Stomach (tissue), 9 donors: Measurements from ENCODE around the gene OR4D5. TPM values are rescaled to one million over a fixed set of nuclear protein-coding genes. Genes with fewer than 3 reads are reported as not detected.

Experiments used
- DNase-seq, 2 donors: peaks; one replicate each; pipeline versions ENCODE4 v3.0.0 to v3.0.0-alpha.2; 2013 to 2019
- H3K27ac ChIP-seq, 5 donors: fragments of 200-600 bp in 4 of 5; sonication (generic) in 4 of 5; one replicate each; pipeline ENCODE4 v1.5.1; 2013 to 2019; ENCODE audit warnings: mild to moderate bottlenecking in 1 of 5, moderate library complexity in 1 of 5
- H3K27me3 ChIP-seq, 3 donors: fragments of 200-600 bp; sonication (generic); one replicate each; pipeline ENCODE4 v1.5.1; 2017 to 2019; ENCODE audit warnings: mixed run types in 1 of 3
- H3K36me3 ChIP-seq, 4 donors: fragments of 200-600 bp; sonication (generic); 1 replicate in 3 of 4; 2 replicates in 1 of 4; pipeline ENCODE4 v1.5.1; 2016 to 2019
- H3K4me1 ChIP-seq, 4 donors: fragments of 200-600 bp; sonication (generic); one replicate each; pipeline ENCODE4 v1.5.1; 2016 to 2019
- H3K4me3 ChIP-seq, 4 donors: fragments of 200-600 bp; sonication (generic) in 3 of 4; one replicate each; pipeline ENCODE4 v1.5.1; 2016 to 2019; ENCODE audit warnings: mild to moderate bottlenecking in 1 of 4
- H3K9me3 ChIP-seq, 4 donors: fragments of 200-600 bp; sonication (generic); one replicate each; pipeline ENCODE4 v1.5.1; 2016 to 2019
- EP300 ChIP-seq: sonication (generic); formaldehyde crosslinking; IDR thresholded peaks from one replicate; pipeline ENCODE4 v1.6.1; 2017; ENCODE audit warnings: antibody characterized with exemption
- POLR2A ChIP-seq, 4 donors: fragments of 450-650 bp; IDR thresholded peaks; one replicate each; pipeline ENCODE4 v1.6.1; 2016; ENCODE audit warnings: antibody characterized with exemption in 4 of 4, control low read depth in 2 of 4, mild to moderate bottlenecking in 1 of 4, moderate library complexity in 1 of 4
- POLR2AphosphoS5 ChIP-seq, 3 donors: sonication (generic); formaldehyde crosslinking; IDR thresholded peaks; one replicate each; pipeline ENCODE4 v1.6.1; 2016; ENCODE audit warnings: antibody characterized with exemption in 3 of 3
- WGBS, 5 donors: extraction: QIAGEN DNeasy Blood & Tissue Kit in 3 of 5; methylation state at CpG; one replicate each; pipeline versions ENCODE4 v1.1.5 to v1.1.7; 2013 to 2018; 5-methylcytosine and 5-hydroxymethylcytosine counted together
- intact Hi-C: fragments of 100-400 bp; cut with DNase I; formaldehyde crosslinking; loops from one replicate; pipeline ENCODE4 v1.15.1; 2023; ENCODE audit warnings: low total_unique reads
- polyA plus RNA-seq, 3 donors: library from polyadenylated mRNA; stranded (reverse); fragments of 200-250 nt; gene quantifications; one replicate each; pipeline ENCODE4 v1.2.3, GENCODE V29; 2013
- total RNA-seq, 5 donors: library from RNA; depleted of rRNA; stranded (reverse); fragments of >200 nt; gene quantifications; one replicate each; pipeline versions ENCODE4 v1.1.0 to v1.2.3, GENCODE V29; 2014 to 2016
- TF ChIP-seq, protein P1 (sequence below), 7 experiments: fragments of 450-650 bp in 4 of 7; fragments of 200-600 bp in 3 of 7; sonication (generic) in 3 of 7; IDR thresholded peaks; one replicate each; pipeline ENCODE4 v1.5.1; 2016 to 2019; ENCODE audit warnings: antibody characterized with exemption in 7 of 7, control low read depth in 2 of 7, mild to moderate bottlenecking in 1 of 7
- donor health status: healthy with polysubstance abuse.
- donor health status: Bipolar disorder and iron deficiency.
- donor health status: healthy.

OR4D5 gene
- total and polyA plus RNA-seq, 8 donors = 4.4 TPM; not detected in 7

DNA sequence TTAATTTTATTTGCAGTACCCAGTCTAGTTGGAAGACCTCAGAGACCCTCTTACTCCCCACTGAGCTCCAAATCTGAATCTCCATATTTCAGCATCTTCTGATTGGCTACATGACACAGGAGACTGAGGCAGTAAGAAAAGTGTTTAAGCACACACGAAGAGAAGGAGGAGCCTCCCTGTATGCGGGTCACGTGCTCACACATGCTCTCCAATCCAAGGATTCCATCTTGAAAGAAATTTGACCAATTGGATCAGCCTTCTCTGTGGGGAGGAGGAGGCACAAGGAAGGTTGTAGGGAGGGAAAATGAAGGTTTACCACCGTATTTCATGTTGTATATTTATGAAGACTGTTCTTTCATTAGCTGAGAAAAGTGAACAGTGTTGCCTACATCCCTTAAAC, 3.0 kb downstream of the OR4D5 start:
- Histone ChIP-seq H3K27ac (no peak overlapping the region), H3K9me3 (no peaks in the 10 kb centered on the region), H3K4me1 (no peaks in the 10 kb centered on the region), H3K27me3 (no peaks in the 10 kb centered on the region), H3K36me3 (no peaks in the 10 kb centered on the region), H3K4me3 (no peak overlapping the region)
- intact Hi-C loops = no loop called here
- WGBS, 5 donors = 70 to 89% (median 83%) methylated on average over 4 of the region's 4 CpGs
- no peak for TF ChIP-seq EP300
- TF ChIP-seq POLR2AphosphoS5 (IDR thresholded peaks at IDR 0.05) = no peak
- TF ChIP-seq POLR2A (IDR thresholded peaks at IDR 0.05) = no peak
- TF ChIP-seq, protein P1, sequence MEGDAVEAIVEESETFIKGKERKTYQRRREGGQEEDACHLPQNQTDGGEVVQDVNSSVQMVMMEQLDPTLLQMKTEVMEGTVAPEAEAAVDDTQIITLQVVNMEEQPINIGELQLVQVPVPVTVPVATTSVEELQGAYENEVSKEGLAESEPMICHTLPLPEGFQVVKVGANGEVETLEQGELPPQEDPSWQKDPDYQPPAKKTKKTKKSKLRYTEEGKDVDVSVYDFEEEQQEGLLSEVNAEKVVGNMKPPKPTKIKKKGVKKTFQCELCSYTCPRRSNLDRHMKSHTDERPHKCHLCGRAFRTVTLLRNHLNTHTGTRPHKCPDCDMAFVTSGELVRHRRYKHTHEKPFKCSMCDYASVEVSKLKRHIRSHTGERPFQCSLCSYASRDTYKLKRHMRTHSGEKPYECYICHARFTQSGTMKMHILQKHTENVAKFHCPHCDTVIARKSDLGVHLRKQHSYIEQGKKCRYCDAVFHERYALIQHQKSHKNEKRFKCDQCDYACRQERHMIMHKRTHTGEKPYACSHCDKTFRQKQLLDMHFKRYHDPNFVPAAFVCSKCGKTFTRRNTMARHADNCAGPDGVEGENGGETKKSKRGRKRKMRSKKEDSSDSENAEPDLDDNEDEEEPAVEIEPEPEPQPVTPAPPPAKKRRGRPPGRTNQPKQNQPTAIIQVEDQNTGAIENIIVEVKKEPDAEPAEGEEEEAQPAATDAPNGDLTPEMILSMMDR (IDR thresholded peaks at IDR 0.05) = no peak
- no peak for DNase-seq

- Histone ChIP-seq H3K27ac (no peak within 1 kb of the TSS), H3K9me3 (no peaks in the 10 kb centered on the region), H3K27me3 (no peaks in the 10 kb centered on the region), H3K36me3 (no peaks in the 10 kb centered on the region), H3K4me1 (no peaks in the 10 kb centered on the region), H3K4me3 (no peak within 1 kb of the TSS)
- DNase-seq = no peak
- TF ChIP-seq EP300 (no peak), POLR2AphosphoS5 (IDR thresholded peaks at IDR 0.05) (no peak), POLR2A (IDR thresholded peaks at IDR 0.05) (no peak)
- TF ChIP-seq, protein P1 (IDR thresholded peaks at IDR 0.05) = no peak
- 83 to 88% (median 87%) methylated on average over 3 of the region's 3 CpGs for WGBS, 5 donors
- intact Hi-C loops = no loop called here
Measured at GRCh38 chr11:123943738-123944137, 4.3 kb downstream of the OR4D5 start, which contains the start of gene OR6T1. Gene OR6T1, minus strand, starts transcription at chr11:123943838. Its CDS starts 0 bp downstream, at chr11:123943838.

DNA sequence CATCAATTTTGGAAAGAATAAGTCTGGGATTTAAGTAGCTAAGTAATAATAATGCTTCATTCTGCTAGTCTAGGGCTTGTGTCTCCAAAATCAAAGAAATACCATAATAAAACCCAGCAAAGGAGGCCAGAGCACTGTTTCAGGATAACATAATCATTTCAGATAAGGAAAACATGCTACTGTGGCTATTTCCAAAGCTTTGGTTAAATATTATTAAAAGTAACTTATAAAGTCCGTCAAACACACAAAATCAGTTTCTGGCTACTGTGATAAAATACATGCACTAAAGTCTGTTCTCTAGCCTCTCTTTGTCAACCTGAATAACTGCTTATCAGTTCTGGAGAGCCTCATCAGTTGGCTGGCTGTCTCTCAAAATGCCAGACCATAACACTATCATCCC, 5.7 kb downstream of the OR4D5 start:
- TF ChIP-seq EP300 = no peak
- no peak for TF ChIP-seq POLR2AphosphoS5 (IDR thresholded peaks at IDR 0.05)
- TF ChIP-seq, protein P1 (IDR thresholded peaks at IDR 0.05) = no peak
- TF ChIP-seq POLR2A (IDR thresholded peaks at IDR 0.05) = no peak
- 13 to 36% (median 28%) methylated on average over 1 of the region's 1 CpG for WGBS, 5 donors
- Histone ChIP-seq H3K4me1 (no peaks in the 10 kb centered on the region), H3K36me3 (no peaks in the 10 kb centered on the region), H3K27ac (no peak overlapping the region), H3K27me3 (no peaks in the 10 kb centered on the region), H3K9me3 (no peaks in the 10 kb centered on the region), H3K4me3 (no peak overlapping the region)
- DNase-seq = no peak
- intact Hi-C loops = no loop called here

DNA sequence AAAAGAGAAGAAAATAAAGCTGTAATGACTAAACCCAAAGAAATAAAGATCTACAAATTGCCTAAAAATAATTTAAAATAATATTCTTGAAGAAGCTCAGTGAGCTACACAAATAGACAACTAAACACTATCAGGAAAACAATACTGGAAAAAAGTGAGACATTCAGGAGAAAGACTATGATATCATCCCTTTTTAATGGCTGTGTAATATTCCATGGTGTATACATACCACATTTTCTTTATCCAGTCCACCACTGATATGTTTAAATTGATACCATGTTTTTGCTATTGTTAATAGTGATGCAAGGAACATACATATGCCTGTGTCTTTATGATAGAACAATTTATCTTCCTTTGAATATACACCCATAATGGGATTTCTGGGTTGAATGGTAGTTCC, 17.3 kb downstream of the OR4D5 start:
- intact Hi-C loops = no loop called here

More for the DNA sequence above, 17.3 kb downstream of the OR4D5 start:
- no peak overlapping the region for H3K27ac ChIP-seq
- DNase-seq = no peak
- no peak overlapping the region for H3K4me3 ChIP-seq
- TF ChIP-seq, protein P1 (IDR thresholded peaks at IDR 0.05) = no peak
- TF ChIP-seq EP300 = no peak
- TF ChIP-seq POLR2AphosphoS5 (IDR thresholded peaks at IDR 0.05) = no peak
- TF ChIP-seq POLR2A (IDR thresholded peaks at IDR 0.05) = no peak
- no peaks in the 10 kb centered on the region for H3K27me3 ChIP-seq
- H3K36me3 ChIP-seq = no peaks in the 10 kb centered on the region
- H3K4me1 ChIP-seq = no peaks in the 10 kb centered on the region
- H3K9me3 ChIP-seq = peaks cover 0 to 14% (median 2%) of the 10 kb centered on the region in 4 donors
